Muscle of arm (tissue), 12 donors: Measurements from ENCODE around the gene FN1. TPM values are rescaled to one million over a fixed set of nuclear protein-coding genes. Genes with fewer than 3 reads are reported as not detected.
"Not testable (repeated sequence)": the region's sequence is repeated elsewhere in the genome, so short reads cannot be mapped to it uniquely, and the experiment has no call there.

ENCODE experiments used
- DNase-seq: peaks from one replicate; pipeline ENCODE4 v3.0.0-alpha.2; 2013
- polyA plus RNA-seq, 12 donors: library from polyadenylated mRNA; unstranded; fragments of 120-200 nt; gene quantifications; one replicate each; pipeline ENCODE4 v1.2.1, GENCODE V29; 2013; ENCODE audit not compliant: insufficient read length in 12 of 12

FN1 gene
- polyA plus RNA-seq, 12 donors = 377 to 986 (median 499) TPM

- DNase-seq = no peak
Observed at GRCh38 chr2:215370112-215370965, 65.5 kb downstream of the FN1 start.

- DNase-seq = no peak
Observed at GRCh38 chr2:215369181-215369760, 66.6 kb downstream of the FN1 start.

GRCh38 chr2:215368493-215368809 lies 67.4 kb downstream of the FN1 start:
- no peak for DNase-seq

DNA sequence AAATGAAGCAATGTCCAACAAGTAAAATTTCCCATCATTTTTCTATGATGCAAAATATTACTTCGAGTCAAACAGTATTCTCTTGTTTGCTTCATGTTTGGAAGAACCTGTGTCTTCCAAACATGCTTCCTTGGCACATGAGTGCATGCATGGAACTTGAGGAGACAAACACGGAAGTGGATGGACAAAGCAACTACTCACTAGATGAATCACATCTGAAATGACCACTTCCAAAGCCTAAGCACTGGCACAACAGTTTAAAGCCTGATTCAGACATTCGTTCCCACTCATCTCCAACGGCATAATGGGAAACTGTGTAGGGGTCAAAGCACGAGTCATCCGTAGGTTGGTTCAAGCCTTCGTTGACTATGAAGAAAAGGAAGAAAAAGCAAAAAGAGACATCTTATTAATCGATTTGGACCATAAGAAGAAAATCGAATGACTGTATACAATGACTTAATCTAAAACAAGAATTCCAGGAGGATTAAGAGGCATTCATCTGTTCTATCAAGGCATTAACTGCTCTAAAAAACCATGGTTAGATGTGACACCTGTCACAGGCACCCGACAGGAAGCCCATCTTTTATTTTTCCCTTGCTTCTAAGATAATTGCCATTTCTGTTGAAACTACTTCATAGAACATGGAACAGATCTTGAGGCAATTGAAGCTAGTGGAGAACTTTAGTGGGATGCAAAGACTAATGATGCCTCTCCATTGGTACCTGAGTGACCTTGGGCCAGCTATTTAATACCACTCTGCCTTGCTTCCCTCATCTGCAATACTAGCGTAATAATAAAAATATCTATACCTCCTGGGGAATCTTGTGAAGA lies 68.0 kb downstream of the FN1 start:
- DNase-seq = no peak

DNA sequence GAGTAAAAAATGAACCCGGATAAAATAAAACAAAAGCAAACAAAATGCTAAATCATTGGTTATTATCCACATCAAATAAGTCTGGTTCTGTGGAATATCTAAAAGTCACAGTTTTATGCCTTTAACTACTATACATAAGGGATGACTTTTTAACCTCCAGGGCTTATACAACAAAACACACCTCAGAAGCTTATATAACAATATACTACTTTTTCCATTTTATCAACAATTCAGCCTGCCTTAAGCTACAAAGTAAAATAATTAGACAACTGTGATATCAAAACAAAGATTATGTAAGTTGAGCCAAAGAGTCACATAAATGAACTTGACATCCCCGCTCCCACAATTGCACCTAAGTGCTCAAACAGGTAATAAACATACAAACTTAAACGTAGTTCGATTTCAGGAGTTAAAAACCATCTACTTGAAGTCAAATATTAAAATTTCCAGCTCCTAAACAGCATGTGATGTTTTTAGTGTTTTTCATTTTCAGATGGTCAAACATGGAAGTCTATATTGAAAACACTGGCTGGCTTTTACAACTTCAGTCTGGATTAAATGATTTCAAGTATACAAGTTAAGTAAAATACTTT lies 69.3 kb downstream of the FN1 start:
- DNase-seq = no peak

DNA sequence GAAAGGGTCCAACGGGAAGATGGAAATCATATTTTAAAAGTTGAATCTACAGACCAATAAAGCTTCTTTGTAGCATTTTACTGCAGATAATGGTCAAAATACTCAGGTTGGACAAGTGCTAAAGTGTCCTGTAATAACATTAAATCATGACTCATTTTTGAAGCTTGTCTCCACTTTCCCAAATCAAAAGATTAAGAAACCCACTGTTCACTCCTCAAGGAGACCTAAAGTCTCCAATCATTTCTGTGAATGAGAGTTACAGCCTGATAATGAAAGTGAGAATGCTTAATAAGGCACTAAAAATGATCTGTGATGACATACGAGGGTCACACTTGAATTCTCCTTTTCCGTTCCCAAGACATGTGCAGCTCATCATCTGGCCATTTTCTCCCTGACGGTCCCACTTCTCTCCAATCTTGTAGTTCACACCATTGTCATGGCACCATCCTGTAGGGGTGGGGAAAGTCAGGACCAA lies 70.6 kb downstream of the FN1 start:
- no peak for DNase-seq

GRCh38 chr2:215364157-215365155 lies 71.4 kb downstream of the FN1 start:
- DNase-seq = no peak

- DNase-seq = no peak
Observed at GRCh38 chr2:215363461-215364156, 72.3 kb downstream of the FN1 start.

DNA sequence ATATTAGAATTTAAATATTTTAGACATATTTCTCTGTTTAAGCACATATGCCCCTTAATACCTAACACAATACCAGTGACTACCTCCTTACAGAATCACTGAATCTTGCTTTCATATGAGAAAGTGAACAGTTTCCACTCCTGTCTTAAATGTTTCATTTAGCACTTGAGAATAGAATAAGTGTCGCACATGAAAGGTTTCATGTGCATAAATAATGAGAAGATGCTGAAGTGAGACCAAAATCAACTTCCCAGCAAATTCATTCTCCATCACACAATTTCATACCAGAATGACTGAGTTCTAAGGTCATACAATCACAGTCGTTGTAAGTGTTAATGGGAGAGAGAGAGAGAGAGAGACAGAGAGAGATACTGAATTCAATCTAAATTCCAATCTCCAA lies 72.8 kb downstream of the FN1 start:
- no peak for DNase-seq

DNA sequence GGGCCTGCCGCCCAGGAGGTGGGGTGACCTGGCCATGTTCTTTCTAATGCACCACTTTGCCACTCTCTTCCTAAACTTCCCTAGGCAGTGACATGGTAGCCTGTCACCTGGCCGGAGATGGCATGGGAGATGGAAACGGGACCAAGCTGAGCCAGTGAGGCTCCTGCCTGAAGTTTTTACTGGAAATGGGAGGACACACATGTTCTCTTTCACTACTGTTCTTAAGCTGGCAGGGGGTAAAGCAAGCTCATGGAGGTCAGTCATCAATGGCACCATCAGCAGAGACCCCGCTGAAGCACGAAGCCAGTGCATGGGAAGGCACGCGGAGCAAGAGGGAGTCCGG lies 73.3 kb downstream of the FN1 start:
- no peak for DNase-seq

- DNase-seq = no peak
Observed at GRCh38 chr2:215361876-215362561, 73.8 kb downstream of the FN1 start.

GRCh38 chr2:215361211-215361875 lies 74.5 kb downstream of the FN1 start:
- DNase-seq = no peak

DNA sequence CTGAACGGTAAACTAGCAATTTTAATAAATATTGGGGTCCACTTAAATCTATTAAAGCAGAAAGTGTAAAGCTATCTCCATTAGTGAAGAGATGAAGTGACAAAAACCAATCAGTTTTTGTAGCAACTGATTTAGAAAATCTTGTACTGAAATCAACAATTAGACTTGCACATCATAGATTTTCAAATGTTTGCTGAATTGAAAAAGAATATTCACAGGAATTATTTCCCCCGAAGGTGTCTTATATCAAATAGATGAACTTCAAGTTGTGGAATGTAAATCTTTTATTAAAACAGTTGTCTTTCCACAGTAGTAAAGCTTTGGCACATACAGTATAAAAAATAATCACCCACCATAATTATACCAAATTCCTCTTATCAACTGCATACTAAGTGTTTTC lies 75.3 kb downstream of the FN1 start:
- DNase-seq = no peak

- DNase-seq = not testable (repeated sequence)
Observed at GRCh38 chr2:215360059-215360458, 75.8 kb downstream of the FN1 start.

- no peak for DNase-seq
Observed at GRCh38 chr2:215359576-215359922, 76.3 kb downstream of the FN1 start.

- DNase-seq = no peak
Observed at GRCh38 chr2:215358891-215359575, 76.8 kb downstream of the FN1 start.

- no peak for DNase-seq
Observed at GRCh38 chr2:215358312-215358845, 77.5 kb downstream of the FN1 start.

DNA sequence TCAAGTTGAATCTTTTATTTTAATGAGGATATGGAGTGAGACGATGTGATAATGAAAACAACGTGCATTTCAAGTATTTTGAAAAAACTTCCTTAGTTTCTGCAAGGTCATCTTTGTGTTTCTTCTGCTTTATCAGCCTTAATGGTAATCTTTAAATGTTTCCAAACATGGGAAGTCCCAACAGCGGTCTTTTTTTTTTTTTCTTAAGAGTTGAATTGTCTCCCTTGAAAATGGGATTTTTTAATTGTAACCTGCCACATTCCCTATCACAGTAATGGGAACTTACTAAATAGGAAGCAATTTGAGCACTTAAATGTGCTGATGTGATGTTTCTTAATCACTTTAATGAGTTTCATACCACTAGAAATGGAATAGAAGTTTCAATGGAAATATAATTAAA lies 78.2 kb downstream of the FN1 start:
- DNase-seq = no peak
